ENCODE data around the gene CNGA2.
"Not testable (repeated sequence)": the region's sequence is repeated elsewhere in the genome, so short reads cannot be mapped to it uniquely, and the experiment has no call there.

The CNGA2 gene

DNA sequence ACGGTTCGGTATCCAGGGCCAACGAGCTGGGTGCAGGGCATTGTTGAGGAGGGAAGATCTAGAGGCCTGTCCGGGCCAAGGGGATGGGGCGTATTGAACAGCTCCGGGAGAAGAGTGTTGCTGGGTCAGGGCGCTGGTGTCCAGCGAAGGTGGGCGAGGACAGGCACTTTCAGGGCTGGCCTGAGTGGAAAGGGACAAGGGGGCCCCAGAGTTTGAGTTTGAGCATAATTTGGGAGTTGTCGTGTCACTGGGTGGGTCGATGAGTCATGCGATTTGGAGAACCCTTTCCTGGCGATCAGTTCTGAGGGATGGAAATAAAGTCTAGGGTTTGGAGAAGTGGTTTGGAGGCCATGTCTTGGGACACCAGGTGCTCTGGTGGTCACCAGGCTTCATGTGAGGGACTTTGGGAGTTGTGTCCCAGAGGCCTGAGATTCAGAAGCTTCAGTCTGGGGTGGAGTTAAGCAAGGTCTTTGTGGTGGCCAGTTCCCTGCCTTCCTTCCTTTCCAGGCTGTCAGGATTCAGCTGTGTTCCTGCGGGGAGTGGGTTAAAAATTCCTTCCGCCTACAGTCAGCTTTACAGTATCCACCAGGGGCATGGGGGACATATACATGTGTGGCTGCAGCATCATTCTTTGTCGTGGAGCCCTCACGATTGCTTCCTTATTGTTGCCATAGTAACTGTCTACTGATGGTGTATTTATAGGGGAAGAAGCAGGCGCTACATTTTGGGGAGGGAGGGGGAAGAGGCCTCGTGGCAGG, 38.8 kb upstream of the CNGA2 start:
- in situ Hi-C loops (cut with MboI; ENCODE audit: low pct_unique_long_range_greater_than_20kb, low sequenced_read_pairs, unreplicated experiment): loop anchor here (25.0 kb wide), 1 partner anchor 533 kb away; no protein-coding TSS in a partner anchor
- TF ChIP-seq CTCF (IDR thresholded peaks at IDR 0.05; ENCODE audit: extremely low read depth, insufficient read depth, missing control alignments): no peak
- no peak for DNase-seq (ENCODE audit: low spot score)

GRCh38 chrX:151697082-151697481, 37.5 kb upstream of the CNGA2 start:
- not testable (repeated sequence) for DNase-seq (ENCODE audit: low spot score)
- in situ Hi-C loops (cut with MboI; ENCODE audit: low pct_unique_long_range_greater_than_20kb, low sequenced_read_pairs, unreplicated experiment): loop anchor here (25.0 kb wide), 1 partner anchor 535 kb away; no protein-coding TSS in a partner anchor

DNA sequence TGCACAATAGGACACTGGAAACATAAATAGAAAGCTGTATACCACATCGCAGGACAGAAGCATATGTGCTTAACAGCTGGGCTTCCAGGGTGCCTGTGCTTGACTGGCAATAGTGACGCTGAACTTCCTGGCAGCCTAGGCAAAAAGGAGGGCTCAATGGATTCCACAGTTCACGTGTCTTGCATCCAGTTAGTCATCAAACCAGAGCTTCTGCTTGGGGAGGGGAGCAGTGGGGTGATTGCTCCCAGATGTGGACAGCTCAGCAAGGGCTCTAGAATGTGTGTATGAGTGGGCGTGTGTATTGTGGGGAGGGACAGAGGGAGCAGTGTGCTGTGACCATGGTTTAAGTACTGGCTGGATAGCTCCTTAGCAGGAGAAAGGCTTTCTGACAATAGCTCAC, 37.0 kb upstream of the CNGA2 start:
- DNase-seq (ENCODE audit: low spot score): no peak
- in situ Hi-C loops (cut with MboI; ENCODE audit: low pct_unique_long_range_greater_than_20kb, low sequenced_read_pairs, unreplicated experiment): loop anchor here (25.0 kb wide), 1 partner anchor 535 kb away; no protein-coding TSS in a partner anchor
- no peak for TF ChIP-seq CTCF (IDR thresholded peaks at IDR 0.05; ENCODE audit: extremely low read depth, insufficient read depth, missing control alignments)

DNA sequence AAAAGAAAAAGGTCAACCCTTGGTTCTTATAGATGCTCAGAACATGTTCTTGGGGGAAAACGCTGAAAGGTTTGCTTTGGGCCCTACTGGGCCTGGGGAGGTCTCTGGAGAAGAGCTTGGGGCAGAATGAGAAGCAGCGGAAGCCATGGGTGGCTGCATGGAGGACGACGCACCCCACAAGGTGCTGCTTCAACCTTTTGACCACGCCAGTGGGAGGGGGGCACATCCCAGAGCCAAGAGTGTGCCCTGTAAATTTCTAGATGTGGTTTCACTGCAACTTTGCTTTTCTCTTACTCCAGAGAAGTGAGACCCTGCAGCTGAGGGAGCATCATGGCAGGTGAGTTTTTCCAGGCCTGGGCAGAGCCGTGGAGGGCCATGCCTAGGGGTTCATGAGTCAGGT, 36.1 kb upstream of the CNGA2 start:
- in situ Hi-C loops (cut with MboI; ENCODE audit: low pct_unique_long_range_greater_than_20kb, low sequenced_read_pairs, unreplicated experiment): loop anchor here (25.0 kb wide), 1 partner anchor 536 kb away; no protein-coding TSS in a partner anchor
- DNase-seq (ENCODE audit: low spot score): no peak
- no peak for TF ChIP-seq CTCF (IDR thresholded peaks at IDR 0.05; ENCODE audit: extremely low read depth, insufficient read depth, missing control alignments)

- TF ChIP-seq CTCF (IDR thresholded peaks at IDR 0.05; ENCODE audit: extremely low read depth, insufficient read depth, missing control alignments): no peak
- DNase-seq (ENCODE audit: low spot score): no peak
- in situ Hi-C loops (cut with MboI; ENCODE audit: low pct_unique_long_range_greater_than_20kb, low sequenced_read_pairs, unreplicated experiment): loop anchor here (25.0 kb wide), 1 partner anchor 537 kb away; no protein-coding TSS in a partner anchor
Measured at GRCh38 chrX:151699746-151700145, 34.8 kb upstream of the CNGA2 start.

DNA sequence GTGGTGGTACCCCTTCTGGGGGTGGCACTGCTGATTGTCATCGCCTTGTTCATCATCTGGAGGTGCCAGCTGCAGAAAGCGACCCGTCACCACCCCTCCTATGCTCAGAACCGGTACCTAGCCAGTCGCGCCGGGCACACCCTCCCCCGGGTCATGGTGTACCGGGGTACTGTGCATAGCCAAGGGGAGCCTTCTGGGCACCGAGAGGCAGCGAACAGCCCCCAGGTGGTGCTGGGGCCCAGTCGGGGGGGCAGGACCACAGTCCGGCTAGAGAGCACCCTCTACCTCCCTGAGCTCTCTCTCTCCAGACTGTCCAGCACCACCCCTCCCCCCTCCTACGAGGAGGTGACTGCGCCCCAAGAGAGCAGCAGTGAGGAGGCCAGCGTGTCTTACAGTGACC, 34.0 kb upstream of the CNGA2 start:
- no peak for TF ChIP-seq CTCF (IDR thresholded peaks at IDR 0.05; ENCODE audit: extremely low read depth, insufficient read depth, missing control alignments)
- no peak for DNase-seq (ENCODE audit: low spot score)
- in situ Hi-C loops (cut with MboI; ENCODE audit: low pct_unique_long_range_greater_than_20kb, low sequenced_read_pairs, unreplicated experiment): no loop called here

DNA sequence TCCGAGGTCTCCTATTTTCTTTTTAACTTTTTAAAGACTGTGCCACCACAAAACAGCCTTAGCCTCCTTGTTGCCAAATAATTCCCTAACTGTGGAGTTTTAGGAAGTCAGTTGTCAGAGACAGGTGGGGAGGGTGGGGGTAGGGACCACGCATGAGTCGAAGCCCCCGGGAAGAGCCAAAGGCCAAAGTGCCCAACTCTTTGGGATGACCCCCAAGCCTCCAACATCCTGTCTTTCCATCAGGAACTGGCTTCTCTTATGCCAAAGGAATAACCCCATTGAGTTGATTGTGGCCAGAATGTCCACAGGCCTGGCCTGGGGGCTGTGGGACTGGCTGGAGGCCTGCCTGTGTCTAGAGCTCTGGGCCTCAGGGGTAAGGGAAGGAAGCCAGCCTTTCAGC, 33.5 kb upstream of the CNGA2 start:
- no peak for DNase-seq (ENCODE audit: low spot score)
- TF ChIP-seq CTCF (IDR thresholded peaks at IDR 0.05; ENCODE audit: extremely low read depth, insufficient read depth, missing control alignments): no peak
- in situ Hi-C loops (cut with MboI; ENCODE audit: low pct_unique_long_range_greater_than_20kb, low sequenced_read_pairs, unreplicated experiment): no loop called here

All from GM13977 (cell line).